GM21447 (cell line): ENCODE measurements around the gene HLA-B.

Source experiments
- ATAC-seq: cut with Tn5 transposase; IDR thresholded peaks from one replicate; pipeline ENCODE4 v1.9.1; 2021; ENCODE audit not compliant: unreplicated experiment

HLA-B gene

GRCh38 chr6:31308050-31308844, 48.7 kb downstream of the HLA-B start:
- ATAC-seq = no peak

- no peak for ATAC-seq
Measured at GRCh38 chr6:31307669-31308049, 49.3 kb downstream of the HLA-B start.

- ATAC-seq = no peak
Measured at GRCh38 chr6:31305703-31306219, 51.2 kb downstream of the HLA-B start.

- no peak for ATAC-seq
Measured at GRCh38 chr6:31304683-31305082, 52.3 kb downstream of the HLA-B start.
